Measurements from ENCODE around the gene ARL13B.
"Not testable (repeated sequence)": the region's sequence is repeated elsewhere in the genome, so short reads cannot be mapped to it uniquely, and the experiment has no call there.

Gene ARL13B

DNA sequence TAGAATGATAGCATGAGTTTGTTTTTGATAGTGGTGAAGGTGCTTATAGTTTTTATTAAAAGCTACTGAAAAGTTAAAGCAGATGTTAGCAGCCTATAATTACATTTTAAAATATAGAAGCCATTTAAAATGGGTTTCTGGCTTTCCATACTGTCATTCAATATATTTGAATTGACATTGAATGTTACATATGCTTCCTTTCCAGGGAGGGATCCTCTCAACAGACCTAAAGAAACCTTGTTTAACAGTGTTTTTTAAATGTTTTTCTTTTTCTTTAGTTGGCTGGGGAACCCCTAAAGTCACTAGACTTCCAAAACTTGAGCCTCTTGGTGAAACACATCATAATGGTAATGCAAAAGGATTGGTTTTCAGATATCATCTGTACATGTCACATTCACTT is 70.6 kb downstream of the ARL13B start:
- in situ Hi-C loops (cut with HindIII; ENCODE audit: low sequenced_read_pairs): no loop called here

DNA sequence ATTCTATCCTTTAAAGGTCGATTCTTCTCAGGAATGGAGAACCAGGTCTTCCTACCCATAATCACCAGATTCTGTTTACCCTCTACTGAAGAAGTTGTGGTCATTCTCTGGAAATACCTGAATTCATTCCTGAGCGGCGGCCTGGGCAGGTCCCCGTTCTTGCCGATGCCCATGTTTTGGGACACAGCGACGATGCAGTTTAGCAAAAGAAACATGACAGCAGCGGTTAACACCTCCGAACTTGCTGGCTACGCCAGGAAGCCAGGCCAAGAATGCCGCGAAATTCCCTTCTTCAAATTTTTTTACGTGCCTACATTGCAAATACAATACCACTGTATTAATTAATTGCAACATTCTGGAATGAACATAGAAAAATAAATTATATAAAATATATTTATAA is 81.3 kb downstream of the ARL13B start:
- in situ Hi-C loops (cut with HindIII; ENCODE audit: low sequenced_read_pairs): no loop called here

DNA sequence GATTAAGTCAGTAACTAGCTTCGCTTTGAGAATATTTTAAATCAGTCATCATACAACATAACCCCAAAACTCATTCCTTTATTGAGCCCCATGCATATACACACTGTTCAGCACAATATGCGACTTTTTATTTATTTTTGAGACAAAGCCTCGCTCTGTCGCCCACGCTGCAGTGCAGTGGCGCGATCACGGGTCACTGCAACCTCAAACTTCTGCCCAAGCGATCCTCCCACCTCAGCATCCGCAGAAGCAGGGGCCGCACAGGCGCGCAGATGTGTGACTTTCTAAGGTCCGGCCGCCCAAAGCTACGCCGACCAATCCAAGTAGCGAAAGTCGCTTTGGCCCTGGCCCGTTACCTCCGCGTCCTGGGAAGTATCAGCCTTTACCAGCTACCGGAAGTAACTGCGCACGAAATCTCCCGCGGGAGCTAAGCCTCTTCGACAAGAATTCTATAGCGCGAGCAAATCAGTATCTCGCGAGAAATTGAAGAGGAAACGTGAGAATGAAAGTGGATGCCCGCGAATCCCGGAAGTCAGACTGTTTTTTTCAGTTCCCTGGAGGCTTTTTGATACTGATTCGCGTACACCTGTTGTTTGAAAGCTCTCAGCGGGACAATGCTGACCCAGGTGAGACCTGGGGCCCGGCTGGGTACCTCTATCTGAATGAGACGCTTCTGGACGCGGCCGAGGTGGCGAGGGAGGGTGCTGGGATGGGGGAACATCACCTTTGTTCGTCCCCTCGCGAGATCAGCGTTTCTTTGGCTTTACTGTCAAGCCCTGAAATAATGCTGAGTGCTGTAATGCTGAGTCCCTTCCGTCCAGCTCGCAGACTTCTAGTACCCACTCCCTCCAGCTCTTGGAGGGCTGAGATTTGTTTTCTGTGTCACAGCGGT is 82.8 kb downstream of the ARL13B start, which contains the start of the genes DHFR2 and NSUN3:
DHFR2 (minus strand) TSS at position 404 of the 892 bp plus-strand sequence. CDS start 1,405 bp downstream, outside the sequence.
NSUN3 (plus strand) TSS at position 549 of the 892 bp plus-strand sequence; CDS start at position 615, 66 bp downstream.
- in situ Hi-C loops (cut with HindIII; ENCODE audit: low sequenced_read_pairs): no loop called here

DNA sequence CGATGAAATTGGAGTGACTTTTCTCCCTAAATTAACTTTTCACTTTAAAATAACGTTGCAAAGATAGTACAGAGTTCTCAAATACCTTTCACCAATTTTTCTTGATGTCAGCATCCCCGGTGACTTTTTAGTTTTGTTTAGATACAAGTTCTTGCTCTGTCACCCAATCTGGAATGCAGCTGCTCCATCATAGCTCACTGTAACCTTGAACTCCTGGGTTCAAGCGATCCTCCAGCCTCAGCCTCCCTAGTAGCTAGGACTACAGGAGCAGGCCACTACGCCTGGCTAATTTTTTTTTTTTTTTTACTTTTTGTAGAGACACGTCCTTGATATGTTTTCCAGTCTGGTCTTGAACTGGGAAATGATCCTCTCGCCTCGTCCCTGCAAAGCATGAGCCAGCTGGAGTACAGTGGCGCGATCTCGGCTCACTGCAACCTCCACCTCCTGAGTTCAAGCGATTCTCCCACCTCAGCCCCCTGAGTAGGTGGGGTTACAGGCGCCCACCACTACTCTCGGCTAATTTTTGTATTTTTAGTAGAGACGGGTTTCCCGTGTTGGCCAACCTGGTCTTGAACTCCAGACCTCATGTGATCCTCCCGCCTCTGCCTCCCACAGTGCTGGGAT is 83.7 kb downstream of the ARL13B start:
- in situ Hi-C loops (cut with HindIII; ENCODE audit: low sequenced_read_pairs): no loop called here

DNA sequence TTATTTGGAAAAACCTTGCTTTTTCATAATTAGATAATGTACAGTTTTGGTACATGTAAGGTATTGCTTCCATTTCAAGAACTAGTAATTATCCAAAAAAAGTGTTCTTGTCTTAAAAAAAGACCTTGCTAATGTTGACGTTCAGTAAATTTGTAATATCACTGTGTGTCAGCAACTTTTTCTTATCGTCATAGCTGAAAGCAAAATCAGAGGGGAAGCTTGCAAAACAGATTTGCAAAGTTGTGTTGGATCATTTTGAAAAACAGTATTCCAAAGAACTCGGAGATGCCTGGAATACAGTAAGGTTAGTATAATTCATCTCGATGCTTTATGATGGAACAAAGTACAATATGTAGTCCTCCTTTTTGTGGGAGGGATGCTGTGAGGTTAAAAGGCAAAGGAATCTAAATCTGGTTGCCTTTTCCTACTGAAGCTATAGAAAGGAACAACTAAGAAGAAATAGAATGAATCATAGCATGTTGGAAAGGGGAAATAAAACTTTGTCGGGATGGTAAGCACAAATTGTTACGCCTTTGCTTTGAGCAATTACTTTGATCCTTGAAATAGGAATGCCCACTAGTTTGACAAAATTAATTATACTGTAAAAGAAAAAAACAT is 84.4 kb downstream of the ARL13B start:
- in situ Hi-C loops (cut with HindIII; ENCODE audit: low sequenced_read_pairs): no loop called here

DNA sequence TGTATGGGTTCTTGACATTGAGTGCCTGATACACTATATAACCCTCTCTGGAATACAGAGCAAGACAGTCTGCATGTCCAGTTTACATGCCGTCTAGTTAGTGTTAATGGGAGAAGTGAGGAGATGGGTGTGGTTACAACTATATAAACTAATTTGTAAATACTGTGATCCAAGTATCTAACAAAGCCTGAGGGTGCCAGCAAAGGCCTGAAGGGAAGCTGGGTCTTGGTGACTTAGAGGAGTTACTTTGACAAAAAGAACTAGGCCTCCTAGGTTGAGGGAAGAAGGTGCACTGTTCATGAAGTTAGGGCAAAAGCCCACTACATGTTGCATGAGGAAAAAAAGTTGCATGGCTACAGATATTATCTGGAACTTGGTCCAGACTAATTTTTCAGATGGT is 85.2 kb downstream of the ARL13B start:
- in situ Hi-C loops (cut with HindIII; ENCODE audit: low sequenced_read_pairs): no loop called here

DNA sequence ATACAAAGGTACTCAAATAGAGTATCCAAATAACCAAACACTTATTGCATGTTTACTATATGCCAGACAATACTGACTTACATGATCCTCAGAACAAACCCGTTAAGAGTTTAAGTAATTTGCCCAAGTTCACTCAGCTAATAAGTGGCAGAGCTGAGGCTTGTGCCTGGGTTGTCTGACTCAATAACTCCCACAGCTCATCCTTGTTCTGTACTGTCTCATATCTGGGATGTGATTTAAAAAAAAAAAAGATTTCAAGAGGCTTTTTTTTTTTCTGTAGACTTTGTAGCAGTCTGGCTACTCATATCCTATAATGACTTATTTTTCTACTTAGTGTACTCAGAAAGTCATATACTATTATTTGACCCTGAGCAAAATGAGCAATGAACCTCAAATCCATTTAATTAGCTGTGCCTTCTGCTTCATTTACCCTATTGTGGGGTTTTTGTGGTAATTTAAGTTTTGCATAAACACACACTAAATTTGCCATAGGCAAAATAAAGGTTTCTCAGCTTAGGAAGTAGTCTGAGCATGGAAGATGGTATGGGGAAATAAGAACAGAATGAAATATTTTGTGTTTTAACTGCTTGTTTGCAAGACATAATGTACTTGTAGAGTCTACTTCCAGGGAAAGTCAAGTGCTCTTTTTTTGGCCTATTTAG is 86.0 kb downstream of the ARL13B start:
- in situ Hi-C loops (cut with HindIII; ENCODE audit: low sequenced_read_pairs): no loop called here

DNA sequence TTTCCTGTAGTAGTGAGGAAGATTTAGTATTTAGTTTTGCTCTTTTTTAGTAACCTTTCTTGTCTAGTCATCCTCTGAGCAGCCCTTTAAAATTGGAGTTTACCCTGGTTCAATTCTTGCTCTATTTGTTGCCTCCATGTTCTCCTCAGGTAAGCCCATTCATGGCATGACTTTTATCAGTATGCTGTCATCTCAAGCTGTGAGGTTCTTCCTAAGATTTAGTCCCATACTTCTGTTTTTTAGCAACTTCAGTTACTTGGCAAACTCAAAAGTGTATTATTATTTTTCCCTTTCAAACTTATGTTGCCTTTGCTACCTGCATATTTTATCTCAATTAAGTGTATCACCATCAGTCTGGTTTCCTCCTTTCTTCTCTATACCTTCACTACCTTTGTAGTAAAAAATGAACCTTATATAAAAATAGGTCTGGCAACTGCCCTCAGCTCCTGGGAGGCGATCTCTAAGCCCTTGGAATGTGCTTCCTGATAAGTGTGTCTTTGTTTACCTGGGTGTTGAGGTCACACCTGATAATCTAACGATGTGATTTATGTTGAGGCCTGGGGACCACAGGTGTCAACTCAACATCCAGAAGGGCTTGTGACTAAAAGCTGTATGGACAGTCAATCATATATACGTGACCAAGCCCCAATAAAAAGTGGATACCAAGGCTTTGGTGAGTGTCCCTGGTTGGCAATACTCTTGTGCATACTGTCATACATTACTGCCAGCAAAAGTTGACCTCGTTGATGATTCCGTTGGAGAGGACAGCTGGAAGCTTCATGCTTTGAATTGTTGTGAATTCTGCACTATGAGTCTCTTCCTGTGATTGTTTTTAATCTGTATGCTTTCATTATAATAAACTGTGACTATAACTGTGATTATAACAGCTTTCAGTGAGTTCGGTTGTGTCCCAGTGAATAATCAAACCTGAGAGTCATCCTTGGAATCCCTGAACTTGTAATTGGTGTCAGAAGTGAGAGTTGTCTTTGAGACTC is 86.8 kb downstream of the ARL13B start:
- in situ Hi-C loops (cut with HindIII; ENCODE audit: low sequenced_read_pairs): no loop called here

DNA sequence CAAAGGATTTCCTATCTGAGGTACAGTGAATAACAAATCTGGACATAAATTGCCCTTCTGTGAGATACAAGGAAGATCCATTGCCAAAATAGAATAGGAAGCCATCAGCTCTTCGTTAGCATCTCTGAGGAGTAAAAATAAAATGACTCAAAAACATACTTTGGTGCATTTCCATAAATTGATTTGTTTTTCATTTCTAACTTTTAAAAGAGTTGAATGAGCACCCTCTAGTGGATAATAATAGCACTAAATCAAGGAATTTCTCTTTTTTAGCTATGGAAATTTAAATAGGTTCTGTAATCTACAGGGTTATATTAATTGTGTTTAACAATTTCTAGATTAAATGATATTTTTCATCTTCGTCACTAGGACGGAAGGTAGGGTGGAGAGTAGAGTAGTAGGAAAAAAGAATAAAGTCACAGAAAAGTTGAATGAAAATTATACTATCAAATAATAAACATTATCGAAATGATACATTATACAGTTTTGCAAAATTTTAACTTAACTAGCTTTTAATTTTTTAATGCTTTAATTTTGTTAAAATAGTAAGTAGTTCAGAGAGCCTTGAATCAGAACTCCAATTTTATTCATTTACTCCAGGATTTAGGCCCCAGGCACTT is 89.3 kb downstream of the ARL13B start:
- in situ Hi-C loops (cut with HindIII; ENCODE audit: low sequenced_read_pairs): no loop called here

DNA sequence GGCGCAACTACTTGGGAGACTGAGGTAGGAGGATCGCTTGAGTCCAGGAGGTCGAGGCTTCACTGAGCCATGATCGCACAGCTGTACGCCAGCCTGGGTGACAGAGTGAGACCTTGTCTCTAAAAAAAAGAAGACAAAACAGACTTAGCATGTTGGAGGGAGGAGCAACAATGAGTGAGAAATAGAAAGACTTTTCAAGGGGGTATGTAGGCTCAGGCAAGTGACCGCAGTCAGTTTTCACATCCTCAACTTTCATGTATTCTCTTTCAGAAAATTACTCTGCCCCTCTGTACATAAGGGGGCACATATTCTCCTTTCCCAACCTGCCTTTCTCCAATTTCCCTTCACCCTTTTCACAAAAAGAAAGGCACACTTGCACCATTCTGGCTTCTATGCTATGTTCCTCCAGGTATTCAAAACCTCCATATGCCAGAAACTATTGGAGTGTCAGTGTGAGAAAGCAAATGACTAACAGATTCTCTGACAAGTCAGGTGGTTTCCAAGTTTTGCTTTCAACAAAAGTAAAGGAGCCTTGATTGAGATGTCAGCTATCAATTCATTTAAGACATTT is 90.5 kb downstream of the ARL13B start:
- in situ Hi-C loops (cut with HindIII; ENCODE audit: low sequenced_read_pairs): no loop called here

DNA sequence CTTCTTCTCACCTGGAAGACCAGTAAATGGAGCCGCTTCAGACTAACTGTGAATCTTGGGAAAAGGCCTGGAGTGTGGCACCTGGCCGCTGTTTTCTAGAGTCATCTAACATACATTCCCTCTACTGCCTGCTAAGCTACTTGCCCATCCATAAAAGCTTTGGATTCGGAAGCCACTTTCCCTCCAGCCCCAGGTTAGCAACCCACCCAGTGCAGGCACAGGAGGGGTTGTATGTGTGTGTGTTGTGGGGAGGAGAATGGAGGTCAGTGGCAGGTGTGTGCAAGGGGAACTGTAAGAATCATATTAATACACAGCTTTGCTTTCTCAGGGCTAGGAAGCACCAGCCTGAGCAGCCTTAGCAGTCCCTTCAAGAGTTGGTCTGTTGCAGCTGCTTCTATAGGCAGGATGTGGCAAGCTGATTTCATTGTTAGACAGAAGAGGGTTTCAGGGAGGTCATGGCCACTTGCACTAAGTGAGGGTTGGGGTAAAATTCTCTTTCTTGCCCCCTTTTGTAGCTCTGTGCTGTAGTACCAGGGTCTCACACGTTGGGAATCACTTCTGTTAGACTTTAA is 91.8 kb downstream of the ARL13B start:
- in situ Hi-C loops (cut with HindIII; ENCODE audit: low sequenced_read_pairs): no loop called here

DNA sequence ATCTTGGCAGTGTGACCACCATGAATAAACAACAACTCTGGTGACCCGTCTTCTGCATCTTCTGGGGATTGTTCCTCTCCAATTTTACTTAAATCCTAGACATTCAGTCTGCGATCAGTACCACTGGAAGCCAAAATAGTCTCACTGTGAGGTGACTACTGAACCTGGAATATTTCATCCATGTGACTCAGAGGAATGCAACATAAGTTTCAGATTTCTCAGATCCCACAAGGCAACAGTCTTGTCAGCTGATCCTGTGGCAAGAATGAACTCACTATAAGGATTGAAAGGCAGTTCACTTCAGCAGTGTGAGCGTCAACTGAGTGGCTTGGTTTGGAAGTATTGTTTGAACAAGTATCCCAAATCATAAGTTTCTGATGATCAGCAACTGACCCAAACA is 96.1 kb downstream of the ARL13B start:
- in situ Hi-C loops (cut with HindIII; ENCODE audit: low sequenced_read_pairs): no loop called here

DNA sequence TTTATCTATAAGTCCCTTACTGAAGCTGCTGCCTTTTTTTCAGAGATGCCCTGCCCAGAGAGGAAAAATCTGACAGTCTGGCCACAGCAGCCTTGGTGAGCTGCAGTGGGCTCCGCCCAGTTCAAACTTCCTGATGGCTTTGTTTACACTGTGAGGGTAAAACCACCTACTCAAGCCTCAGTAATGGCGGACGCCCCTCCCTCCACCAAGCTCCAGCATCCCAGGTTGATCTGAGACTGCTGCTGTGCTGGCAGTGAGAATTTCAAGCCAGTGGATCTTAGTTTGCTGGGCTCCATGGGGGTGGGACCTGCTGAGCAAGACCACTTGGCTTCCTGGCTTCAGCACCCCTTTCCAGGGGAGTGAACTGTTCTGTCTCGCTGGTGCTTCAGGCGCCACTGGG is 100.6 kb downstream of the ARL13B start:
- in situ Hi-C loops (cut with HindIII; ENCODE audit: low sequenced_read_pairs): not testable (repeated sequence)

DNA sequence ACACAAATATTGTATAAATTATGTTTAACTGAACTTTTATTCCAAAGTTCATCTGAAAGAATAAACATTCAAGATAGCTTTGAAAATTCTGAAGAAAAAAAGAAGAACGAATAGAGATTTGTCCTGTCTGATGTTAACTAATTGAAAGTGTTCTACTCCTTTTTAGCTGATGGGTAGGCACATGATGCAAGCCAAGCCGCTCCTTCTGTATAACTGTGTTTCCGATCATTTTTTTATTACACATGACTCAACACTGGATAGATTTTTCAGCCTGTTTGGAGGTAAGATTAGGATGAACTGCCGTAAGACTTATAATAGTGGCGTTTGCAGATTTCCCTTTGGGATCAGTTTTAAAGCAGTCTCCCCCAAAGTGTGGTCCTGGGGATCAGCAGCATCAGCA is 101.9 kb downstream of the ARL13B start:
- in situ Hi-C loops (cut with HindIII; ENCODE audit: low sequenced_read_pairs): no loop called here

DNA sequence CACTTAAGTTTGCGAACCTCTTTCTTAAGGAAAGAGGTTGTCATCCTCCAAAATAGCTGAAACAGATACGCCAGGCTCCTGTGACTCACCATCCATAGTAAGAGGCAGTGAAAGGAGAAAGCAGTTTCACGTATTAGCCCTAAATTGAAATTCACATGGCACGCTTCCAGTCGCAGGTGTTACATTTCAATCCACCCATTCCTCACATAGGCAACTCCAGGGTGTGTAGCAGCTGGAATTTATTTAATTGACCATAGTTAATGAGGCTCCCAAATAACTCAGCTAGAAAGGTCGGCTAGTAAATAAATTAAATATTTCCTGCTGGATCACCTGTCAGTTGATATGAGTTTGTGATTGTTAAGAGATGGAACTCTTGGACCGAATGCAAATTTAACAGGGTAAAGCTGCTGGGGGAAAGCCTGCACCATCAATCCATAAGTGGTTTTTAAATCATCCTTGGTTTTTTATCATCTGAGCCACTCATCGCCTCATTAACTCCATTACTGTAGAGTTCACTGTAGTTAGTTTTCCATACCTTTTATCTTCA is 102.5 kb downstream of the ARL13B start:
- in situ Hi-C loops (cut with HindIII; ENCODE audit: low sequenced_read_pairs): no loop called here

DNA sequence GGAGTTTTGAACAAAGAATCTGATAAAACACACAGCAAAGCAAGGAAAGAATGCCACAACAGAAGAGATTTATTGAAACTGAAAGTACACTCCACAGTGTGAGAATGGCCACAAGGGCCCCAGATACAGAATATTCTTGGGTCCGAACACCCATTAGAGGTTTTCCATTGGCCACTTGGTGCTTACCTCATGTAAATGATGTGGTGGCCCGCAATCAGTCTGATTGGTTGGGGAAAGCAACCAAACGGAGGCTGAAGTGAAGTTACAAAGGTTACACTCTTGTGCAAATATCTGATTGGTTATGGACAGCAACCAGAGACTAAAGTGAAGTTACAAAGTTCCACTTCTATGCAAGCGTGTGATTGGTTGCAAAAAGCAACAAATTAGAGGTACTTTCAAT is 103.3 kb downstream of the ARL13B start:
- in situ Hi-C loops (cut with HindIII; ENCODE audit: low sequenced_read_pairs): no loop called here

DNA sequence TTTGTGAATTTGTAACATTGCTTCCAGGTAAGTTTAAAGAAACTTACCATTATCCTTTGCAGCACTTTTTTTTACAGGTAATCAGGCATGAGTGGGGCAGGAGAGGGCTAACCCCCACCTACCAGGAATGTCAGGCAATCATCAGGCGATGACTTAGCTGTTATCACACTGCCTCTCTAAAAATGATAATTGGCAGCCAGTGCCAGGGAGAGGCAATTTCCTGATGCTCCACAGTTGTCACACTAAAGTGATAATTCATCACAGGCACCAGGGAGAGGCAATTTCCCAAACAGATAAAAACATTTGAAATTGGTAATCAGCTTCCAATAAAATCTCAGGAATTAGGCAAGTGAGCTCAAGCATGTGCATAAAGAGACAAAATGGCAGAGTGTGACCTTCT is 109.2 kb downstream of the ARL13B start:
- in situ Hi-C loops (cut with HindIII; ENCODE audit: low sequenced_read_pairs): no loop called here

DNA sequence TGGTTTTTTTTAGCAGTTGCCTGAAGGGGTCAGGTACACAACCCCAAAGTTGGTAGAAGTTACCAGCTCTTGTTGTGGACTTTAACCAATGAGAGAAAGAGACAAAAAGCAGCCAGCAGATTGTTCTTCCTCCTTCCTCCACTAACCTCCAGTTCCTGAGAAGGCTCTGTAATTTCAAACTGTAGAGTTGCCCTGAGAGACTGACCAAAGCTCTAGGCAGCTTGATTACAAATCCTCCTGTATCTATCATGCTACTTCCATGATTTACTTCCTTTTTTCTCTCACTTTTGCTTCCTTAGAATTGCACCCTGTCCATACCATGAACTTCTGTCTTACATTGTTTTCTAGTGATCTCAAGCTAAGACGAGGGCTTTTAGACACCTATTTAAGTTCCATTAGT is 112.1 kb downstream of the ARL13B start:
- in situ Hi-C loops (cut with HindIII; ENCODE audit: low sequenced_read_pairs): no loop called here

DNA sequence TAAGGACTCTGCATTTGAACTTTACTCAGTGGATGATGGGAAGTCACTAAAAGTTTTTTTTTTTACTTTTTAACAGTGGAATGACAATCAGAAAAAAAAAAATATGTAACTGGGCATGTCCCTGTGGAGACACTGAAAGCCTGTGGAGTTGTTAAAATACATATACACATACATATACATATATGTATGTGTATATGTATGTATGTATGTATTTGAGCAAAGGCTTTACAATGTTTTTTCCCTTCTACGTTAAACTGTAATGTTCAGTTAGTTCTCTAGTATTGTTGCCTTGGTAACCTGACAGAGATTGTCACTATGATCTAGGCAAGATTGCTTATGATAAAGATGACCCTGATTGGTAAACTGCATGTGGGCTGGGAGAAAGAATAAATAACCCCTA is 113.2 kb downstream of the ARL13B start:
- in situ Hi-C loops (cut with HindIII; ENCODE audit: low sequenced_read_pairs): no loop called here
